Breast epithelium (tissue), 4 donors: ENCODE measurements around the gene APOM. TPM values are rescaled to one million over a fixed set of nuclear protein-coding genes. Genes with fewer than 3 reads are reported as not detected.

ENCODE experiments used
- DNase-seq, 2 donors: peaks; one replicate each; pipeline ENCODE4 v3.0.0-alpha.2; 2019; ENCODE audit warnings: low spot score in 2 of 2
- H3K27ac ChIP-seq, 2 donors: fragments of 200-600 bp; sonication (generic) in 1 of 2; one replicate each; pipeline ENCODE4 v1.5.1; 2016 to 2019; ENCODE audit warnings: mild to moderate bottlenecking in 1 of 2
- H3K27me3 ChIP-seq, 2 donors: fragments of 200-600 bp; sonication (generic) in 1 of 2; one replicate each; pipeline versions ENCODE4 v1.5.1 to v1.6.0; 2017 to 2019; ENCODE audit warnings: control low read depth in 1 of 2, mild to moderate bottlenecking in 1 of 2
- H3K36me3 ChIP-seq: fragments of 200-600 bp; one replicate; pipeline ENCODE4 v1.5.1; 2019
- H3K4me1 ChIP-seq, 2 donors: fragments of 200-600 bp; sonication (generic); one replicate each; pipeline ENCODE4 v1.5.1; 2016 to 2019; ENCODE audit warnings: control low read depth in 1 of 2
- H3K4me3 ChIP-seq, 3 donors: fragments of 200-600 bp; sonication (generic); 1 replicate in 2 of 3; 2 replicates in 1 of 3; pipeline ENCODE4 v1.5.1; 2016 to 2019; ENCODE audit warnings: mild to moderate bottlenecking in 3 of 3, moderate library complexity in 2 of 3
- H3K9me3 ChIP-seq, 2 donors: fragments of 200-600 bp; sonication (generic) in 1 of 2; one replicate each; pipeline ENCODE4 v1.5.1; 2016 to 2019; ENCODE audit warnings: control low read depth in 1 of 2
- POLR2A ChIP-seq: fragments of 450-650 bp; IDR thresholded peaks from one replicate; pipeline ENCODE4 v1.6.1; 2016; ENCODE audit warnings: antibody characterized with exemption, mild to moderate bottlenecking, moderate library complexity
- POLR2AphosphoS5 ChIP-seq, 3 donors: sonication (generic); formaldehyde crosslinking; IDR thresholded peaks; one replicate each; pipeline ENCODE4 v1.6.1; 2017; ENCODE audit warnings: antibody characterized with exemption in 3 of 3
- intact Hi-C: fragments of 100-400 bp; cut with DNase I; formaldehyde crosslinking; loops from one replicate; pipeline ENCODE4 v1.15.1; 2023; ENCODE audit warnings: low total_unique reads
- total RNA-seq, 3 donors: library from RNA; depleted of rRNA; stranded (reverse); fragments of >200 nt; gene quantifications; one replicate each; pipeline ENCODE4 v1.1.0, GENCODE V29; 2016
- TF ChIP-seq, protein P1 (sequence below), 3 donors: fragments of 450-650 bp; IDR thresholded peaks; one replicate each; pipeline ENCODE4 v1.5.1; 2016 to 2017; ENCODE audit warnings: antibody characterized with exemption in 3 of 3, mild to moderate bottlenecking in 3 of 3, moderate library complexity in 3 of 3

Gene APOM
- total RNA-seq, 3 donors from 2014 or later = 1.3 to 4.8 (median 4.6) TPM

DNA sequence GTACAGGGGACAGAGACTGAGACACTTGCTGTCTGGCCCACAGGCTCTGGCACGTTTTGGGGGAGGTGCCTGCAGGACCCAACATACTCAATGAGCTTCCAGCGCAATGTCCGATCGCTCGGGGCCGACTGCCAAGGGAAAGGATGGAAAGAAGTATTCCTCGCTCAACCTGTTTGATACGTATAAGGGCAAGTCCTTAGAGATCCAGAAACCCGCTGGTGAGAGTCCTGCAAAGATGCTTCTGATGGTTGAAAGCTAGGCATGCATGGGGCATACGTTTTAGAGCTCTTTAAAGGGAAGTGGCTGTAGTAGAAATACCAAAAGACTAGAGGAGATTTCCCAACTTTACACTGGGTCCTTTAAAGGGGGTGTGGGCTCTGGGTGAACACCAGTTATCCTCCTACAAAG lies 33.0 kb upstream of the APOM start:
- peak in 1 of 3 donors; percentile 23 for TF ChIP-seq POLR2AphosphoS5 (IDR thresholded peaks at IDR 0.05)
- TF ChIP-seq POLR2A = no peak
- Histone ChIP-seq H3K36me3 (peaks cover 22% of the 10 kb centered on the region), H3K27ac (peak overlapping the region; percentile 99), H3K4me1 (peaks cover 8 to 10% of the 10 kb centered on the region in 2 donors), H3K4me3 (peak overlapping the region in 2 of 3 donors; percentile 79 to 93), H3K9me3 (no peaks in the 10 kb centered on the region), H3K27me3 (no peaks in the 10 kb centered on the region)
- peak; percentile 74 to 76 for DNase-seq
- intact Hi-C loops = no loop called here

DNA sequence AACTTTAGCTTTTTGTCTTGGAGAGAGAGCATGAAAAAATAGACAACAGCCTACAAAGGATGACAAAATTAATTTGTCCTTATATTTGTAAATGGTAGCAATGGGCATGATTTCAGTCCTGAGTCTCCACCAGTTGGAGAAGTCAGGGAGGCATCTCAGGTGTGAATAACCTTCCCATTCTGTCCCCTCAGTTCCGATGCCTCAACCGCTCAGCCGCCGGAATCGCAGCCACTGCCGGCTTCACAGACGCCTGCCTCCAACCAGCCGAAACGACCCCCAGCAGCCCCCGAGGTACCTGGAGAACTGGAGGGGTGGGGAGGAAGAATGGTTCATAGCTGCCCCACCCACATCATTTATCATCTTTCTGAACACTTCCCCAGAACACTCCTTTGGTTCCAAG lies 31.6 kb upstream of the APOM start:
- Histone ChIP-seq H3K9me3 (no peaks in the 10 kb centered on the region), H3K27me3 (no peaks in the 10 kb centered on the region), H3K36me3 (peaks cover 30% of the 10 kb centered on the region), H3K4me3 (no peak overlapping the region), H3K4me1 (peaks cover 8 to 10% of the 10 kb centered on the region in 2 donors), H3K27ac (no peak overlapping the region)
- intact Hi-C loops = no loop called here
- DNase-seq = no peak
- TF ChIP-seq POLR2A (no peak), POLR2AphosphoS5 (IDR thresholded peaks at IDR 0.05) (no peak)
- TF ChIP-seq, protein P1, sequence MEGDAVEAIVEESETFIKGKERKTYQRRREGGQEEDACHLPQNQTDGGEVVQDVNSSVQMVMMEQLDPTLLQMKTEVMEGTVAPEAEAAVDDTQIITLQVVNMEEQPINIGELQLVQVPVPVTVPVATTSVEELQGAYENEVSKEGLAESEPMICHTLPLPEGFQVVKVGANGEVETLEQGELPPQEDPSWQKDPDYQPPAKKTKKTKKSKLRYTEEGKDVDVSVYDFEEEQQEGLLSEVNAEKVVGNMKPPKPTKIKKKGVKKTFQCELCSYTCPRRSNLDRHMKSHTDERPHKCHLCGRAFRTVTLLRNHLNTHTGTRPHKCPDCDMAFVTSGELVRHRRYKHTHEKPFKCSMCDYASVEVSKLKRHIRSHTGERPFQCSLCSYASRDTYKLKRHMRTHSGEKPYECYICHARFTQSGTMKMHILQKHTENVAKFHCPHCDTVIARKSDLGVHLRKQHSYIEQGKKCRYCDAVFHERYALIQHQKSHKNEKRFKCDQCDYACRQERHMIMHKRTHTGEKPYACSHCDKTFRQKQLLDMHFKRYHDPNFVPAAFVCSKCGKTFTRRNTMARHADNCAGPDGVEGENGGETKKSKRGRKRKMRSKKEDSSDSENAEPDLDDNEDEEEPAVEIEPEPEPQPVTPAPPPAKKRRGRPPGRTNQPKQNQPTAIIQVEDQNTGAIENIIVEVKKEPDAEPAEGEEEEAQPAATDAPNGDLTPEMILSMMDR (IDR thresholded peaks at IDR 0.05) = no peak

DNA sequence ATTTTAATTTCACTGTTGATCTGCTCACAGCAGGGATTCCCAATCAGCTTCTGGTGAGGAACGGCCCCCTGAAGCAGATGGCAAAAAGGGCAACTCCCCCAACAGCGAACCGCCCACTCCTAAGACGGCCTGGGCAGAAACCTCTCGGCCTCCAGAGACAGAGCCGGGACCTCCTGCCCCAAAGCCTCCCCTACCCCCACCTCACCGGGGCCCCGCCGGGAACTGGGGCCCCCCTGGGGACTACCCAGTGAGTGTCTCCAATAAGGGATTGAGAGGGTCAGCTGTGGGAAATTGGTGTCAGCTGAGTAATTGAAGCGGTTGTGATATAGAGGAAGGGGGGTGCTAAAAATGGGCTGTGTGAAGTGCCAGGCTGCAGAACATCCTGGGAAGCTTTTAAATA lies 28.7 kb upstream of the APOM start:
- Histone ChIP-seq H3K27ac (no peak overlapping the region), H3K4me3 (no peak overlapping the region), H3K4me1 (peaks cover 6% of the 10 kb centered on the region in 2 donors), H3K36me3 (peaks cover 38% of the 10 kb centered on the region), H3K9me3 (no peaks in the 10 kb centered on the region), H3K27me3 (no peaks in the 10 kb centered on the region)
- intact Hi-C loops = no loop called here
- DNase-seq = no peak
- TF ChIP-seq POLR2A (no peak), POLR2AphosphoS5 (IDR thresholded peaks at IDR 0.05) (no peak)
- TF ChIP-seq, protein P1 (IDR thresholded peaks at IDR 0.05) = no peak

DNA sequence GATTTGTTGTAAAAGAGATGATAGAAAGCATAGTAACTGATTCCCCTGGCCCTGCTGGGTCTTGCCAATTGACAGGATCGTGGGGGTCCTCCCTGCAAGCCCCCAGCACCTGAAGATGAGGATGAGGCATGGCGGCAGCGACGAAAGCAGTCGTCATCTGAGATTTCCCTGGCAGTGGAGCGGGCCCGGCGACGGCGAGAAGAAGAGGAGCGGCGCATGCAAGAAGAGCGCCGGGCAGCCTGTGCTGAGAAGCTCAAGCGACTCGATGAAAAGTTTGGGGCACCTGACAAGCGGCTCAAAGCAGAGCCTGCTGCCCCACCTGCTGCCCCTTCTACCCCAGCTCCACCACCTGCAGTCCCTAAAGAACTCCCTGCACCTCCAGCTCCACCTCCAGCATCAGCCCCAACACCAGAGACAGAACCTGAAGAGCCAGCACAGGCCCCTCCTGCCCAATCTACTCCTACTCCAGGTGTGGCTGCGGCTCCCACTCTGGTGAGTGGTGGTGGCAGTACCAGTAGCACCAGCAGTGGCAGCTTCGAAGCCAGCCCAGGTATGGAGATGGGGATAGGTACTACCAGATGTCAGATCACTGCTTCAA lies 27.9 kb upstream of the APOM start:
- Histone ChIP-seq H3K9me3 (no peaks in the 10 kb centered on the region), H3K36me3 (peaks cover 38% of the 10 kb centered on the region), H3K4me1 (peaks cover 0 to 4% of the 10 kb centered on the region in 2 donors), H3K4me3 (no peak overlapping the region), H3K27me3 (no peaks in the 10 kb centered on the region), H3K27ac (no peak overlapping the region)
- intact Hi-C loops = no loop called here
- no peak for DNase-seq
- TF ChIP-seq POLR2AphosphoS5 (IDR thresholded peaks at IDR 0.05) (no peak), POLR2A (no peak)
- TF ChIP-seq, protein P1 (IDR thresholded peaks at IDR 0.05) = no peak

DNA sequence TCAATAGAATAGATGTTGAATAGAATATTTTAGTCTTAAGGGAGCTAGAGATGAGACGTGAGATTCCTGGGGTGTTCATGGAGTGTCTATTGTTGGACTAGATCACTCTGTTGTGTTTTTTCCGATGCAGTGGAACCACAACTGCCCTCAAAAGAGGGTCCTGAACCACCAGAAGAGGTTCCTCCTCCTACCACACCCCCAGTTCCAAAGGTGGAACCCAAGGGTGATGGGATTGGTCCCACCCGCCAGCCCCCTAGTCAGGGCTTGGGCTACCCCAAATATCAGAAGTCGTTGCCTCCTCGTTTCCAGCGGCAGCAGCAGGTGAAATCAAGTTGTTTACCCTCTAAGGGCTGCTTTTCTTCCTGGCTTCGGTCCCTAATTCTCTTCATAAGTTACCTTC lies 26.7 kb upstream of the APOM start:
- no peak overlapping the region for H3K4me3 ChIP-seq
- no peaks in the 10 kb centered on the region for H3K4me1 ChIP-seq
- TF ChIP-seq, protein P1 (IDR thresholded peaks at IDR 0.05) = no peak
- TF ChIP-seq POLR2AphosphoS5 (IDR thresholded peaks at IDR 0.05) = no peak
- no peak for TF ChIP-seq POLR2A
- H3K27ac ChIP-seq = no peak overlapping the region
- no peak for DNase-seq
- intact Hi-C loops = no loop called here
- peaks cover 38% of the 10 kb centered on the region for H3K36me3 ChIP-seq
- H3K9me3 ChIP-seq = no peaks in the 10 kb centered on the region
- H3K27me3 ChIP-seq = no peaks in the 10 kb centered on the region
